Large intestine (tissue), 3 donors: Measurements from ENCODE around the gene TBC1D16. TPM values are rescaled to one million over a fixed set of nuclear protein-coding genes. Genes with fewer than 3 reads are reported as not detected.

Source experiments
- DNase-seq, 2 donors: peaks; one replicate each; pipeline versions ENCODE4 v3.0.0 to v3.0.0-alpha.2; 2013
- H3K27ac ChIP-seq: one replicate; pipeline ENCODE4 v1.5.1; 2013; ENCODE audit warnings: low read length
- H3K27me3 ChIP-seq: 2 replicates; pipeline ENCODE4 v1.6.1; 2013; ENCODE audit warnings: low read length; ENCODE audit not compliant: control insufficient read depth, insufficient read depth
- H3K36me3 ChIP-seq: 2 replicates; pipeline ENCODE4 v1.6.1; 2013; ENCODE audit warnings: low read length; ENCODE audit not compliant: control insufficient read depth, insufficient read depth
- H3K4me1 ChIP-seq: one replicate; pipeline ENCODE4 v1.6.1; 2013; ENCODE audit warnings: low read length; ENCODE audit not compliant: control insufficient read depth, insufficient read depth
- H3K4me3 ChIP-seq: one replicate; pipeline ENCODE4 v1.5.1; 2013; ENCODE audit warnings: low read length
- H3K9me3 ChIP-seq: one replicate; pipeline ENCODE4 v1.6.1; 2013; ENCODE audit warnings: mild to moderate bottlenecking, low read depth, low read length, moderate library complexity; ENCODE audit not compliant: control insufficient read depth
- WGBS: methylation state at CpG from one replicate; pipeline ENCODE4 v1.1.5; 2013; ENCODE audit warnings: low lambda C conversion rate; ENCODE audit not compliant: insufficient coverage; 5-methylcytosine and 5-hydroxymethylcytosine counted together
- polyA plus RNA-seq: library from polyadenylated mRNA; unstranded; fragments of 120-200 nt; gene quantifications from one replicate; pipeline ENCODE4 v1.2.1, GENCODE V29; 2013

The TBC1D16 gene
- polyA plus RNA-seq, 1 donor = 29.9 TPM

GRCh38 chr17:79918581-79919163 lies 117.0 kb downstream of the TBC1D16 start:
- peaks cover 3% of the 10 kb centered on the region for H3K27me3 ChIP-seq
- no CpG with 5 or more reads among the region's 9 CpGs for WGBS
- H3K36me3 ChIP-seq = no peaks in the 10 kb centered on the region
- H3K4me1 ChIP-seq = peaks cover 50% of the 10 kb centered on the region
- peaks cover 3% of the 10 kb centered on the region for H3K9me3 ChIP-seq
- H3K27ac ChIP-seq = no peak overlapping the region
- H3K4me3 ChIP-seq = no peak overlapping the region
- DNase-seq = no peak

- DNase-seq = no peak
- Histone ChIP-seq H3K4me1 (peaks cover 44% of the 10 kb centered on the region), H3K9me3 (peaks cover 3% of the 10 kb centered on the region), H3K27ac (no peak overlapping the region), H3K27me3 (peaks cover 3% of the 10 kb centered on the region), H3K4me3 (no peak overlapping the region), H3K36me3 (no peaks in the 10 kb centered on the region)
- WGBS = no CpG with 5 or more reads among the region's 14 CpGs
Observed at GRCh38 chr17:79917902-79918484, 117.7 kb downstream of the TBC1D16 start.

GRCh38 chr17:79916991-79917901 lies 118.4 kb downstream of the TBC1D16 start:
- H3K27me3 ChIP-seq = peaks cover 3% of the 10 kb centered on the region
- H3K4me1 ChIP-seq = peaks cover 36% of the 10 kb centered on the region
- no peak overlapping the region for H3K27ac ChIP-seq
- H3K36me3 ChIP-seq = no peaks in the 10 kb centered on the region
- no peak for DNase-seq
- WGBS = no CpG with 5 or more reads among the region's 18 CpGs
- H3K4me3 ChIP-seq = no peak overlapping the region
- peaks cover 3% of the 10 kb centered on the region for H3K9me3 ChIP-seq

GRCh38 chr17:79916506-79916905 lies 119.2 kb downstream of the TBC1D16 start:
- H3K27ac ChIP-seq = peak overlapping the region; percentile 3
- H3K4me1 ChIP-seq = peaks cover 29% of the 10 kb centered on the region
- H3K36me3 ChIP-seq = no peaks in the 10 kb centered on the region
- no CpG with 5 or more reads among the region's 6 CpGs for WGBS
- H3K4me3 ChIP-seq = no peak overlapping the region
- peaks cover 3% of the 10 kb centered on the region for H3K9me3 ChIP-seq
- peaks cover 3% of the 10 kb centered on the region for H3K27me3 ChIP-seq
- no peak for DNase-seq

- Histone ChIP-seq H3K9me3 (peaks cover 3% of the 10 kb centered on the region), H3K27ac (peak overlapping the region; percentile 47), H3K36me3 (no peaks in the 10 kb centered on the region), H3K4me1 (peaks cover 26% of the 10 kb centered on the region), H3K4me3 (no peak overlapping the region), H3K27me3 (no peaks in the 10 kb centered on the region)
- WGBS = 5% methylated on average over 3 of the region's 23 CpGs
- DNase-seq = peak; percentile 96 to 97
Observed at GRCh38 chr17:79915850-79916430, 119.7 kb downstream of the TBC1D16 start.

GRCh38 chr17:79914813-79915740 lies 120.6 kb downstream of the TBC1D16 start:
- no peak for DNase-seq
- Histone ChIP-seq H3K4me3 (no peak overlapping the region), H3K9me3 (peaks cover 3% of the 10 kb centered on the region), H3K36me3 (no peaks in the 10 kb centered on the region), H3K4me1 (peaks cover 26% of the 10 kb centered on the region), H3K27ac (peak overlapping the region; percentile 47), H3K27me3 (no peaks in the 10 kb centered on the region)
- WGBS = no CpG with 5 or more reads among the region's 19 CpGs

GRCh38 chr17:79913896-79914812 lies 121.5 kb downstream of the TBC1D16 start:
- peaks cover 21% of the 10 kb centered on the region for H3K4me1 ChIP-seq
- no CpG with 5 or more reads among the region's 20 CpGs for WGBS
- DNase-seq = no peak

GRCh38 chr17:79913451-79913850 lies 122.2 kb downstream of the TBC1D16 start:
- WGBS = no CpG with 5 or more reads among the region's 9 CpGs
- H3K9me3 ChIP-seq = peaks cover 3% of the 10 kb centered on the region

More at GRCh38 chr17:79913896-79914812, 121.5 kb downstream of the TBC1D16 start:
- H3K36me3 ChIP-seq = no peaks in the 10 kb centered on the region
- no peak overlapping the region for H3K4me3 ChIP-seq
- H3K27ac ChIP-seq = no peak overlapping the region
- no peaks in the 10 kb centered on the region for H3K27me3 ChIP-seq
- H3K9me3 ChIP-seq = peaks cover 3% of the 10 kb centered on the region

More at GRCh38 chr17:79913451-79913850, 122.2 kb downstream of the TBC1D16 start:
- DNase-seq = no peak
- no peak overlapping the region for H3K27ac ChIP-seq
- no peak overlapping the region for H3K4me3 ChIP-seq
- no peaks in the 10 kb centered on the region for H3K36me3 ChIP-seq
- H3K4me1 ChIP-seq = peaks cover 18% of the 10 kb centered on the region
- no peaks in the 10 kb centered on the region for H3K27me3 ChIP-seq
